Measurements from ENCODE around the gene SLC39A13. TPM values are rescaled to one million over a fixed set of nuclear protein-coding genes. Genes with fewer than 3 reads are reported as not detected.

SLC39A13 gene
- total RNA-seq, 2 experiments from 2014 or later = 10.0 to 10.5 TPM

GRCh38 chr11:47391077-47391583 is 17.3 kb upstream of the SLC39A13 start:
- Mint-ChIP-seq H3K4me1 (ENCODE audit: low read depth) (peaks cover 42% of the 10 kb centered on the region), H3K36me3 (ENCODE audit: low read depth) (no peaks in the 10 kb centered on the region), H3K27ac (no peak overlapping the region), H3K27me3 (no peaks in the 10 kb centered on the region), H3K4me3 (no peak overlapping the region), H3K9me3 (no peaks in the 10 kb centered on the region)
- DNase-seq (no peak), ATAC-seq (no peak)
- no peak for TF ChIP-seq CTCF (IDR thresholded peaks at IDR 0.05)
- intact Hi-C loops (cut with micrococcal nuclease) = no loop called here
- POLR2A ChIA-PET = interaction anchor here (0.6 to 5.7 kb wide), 3 partner anchors 9 to 159 kb away, joined by 3 to 28 read pairs (median 4); no protein-coding TSS in a partner anchor
- CTCF ChIA-PET = interaction anchor here (0.8 to 9.3 kb wide), 4 partner anchors 8 to 58 kb away, joined by 3 to 91 read pairs (median 12); no protein-coding TSS in a partner anchor

- TF ChIP-seq CTCF (IDR thresholded peaks at IDR 0.05) = no peak
- CTCF ChIA-PET = interaction anchor here (1.0 to 9.3 kb wide), 4 partner anchors 13 to 59 kb away, joined by 3 to 91 read pairs (median 12); no protein-coding TSS in a partner anchor
- ATAC-seq (no peak), DNase-seq (no peak)
- H3K27ac Mint-ChIP-seq = no peak overlapping the region
- intact Hi-C loops (cut with micrococcal nuclease) = no loop called here
- H3K9me3 Mint-ChIP-seq = no peaks in the 10 kb centered on the region
- no peaks in the 10 kb centered on the region for H3K27me3 Mint-ChIP-seq
- POLR2A ChIA-PET = interaction anchor here (0.5 to 5.7 kb wide), 4 partner anchors 9 to 159 kb away, joined by 3 to 28 read pairs (median 4); no protein-coding TSS in a partner anchor
- peaks cover 42% of the 10 kb centered on the region for H3K4me1 Mint-ChIP-seq (ENCODE audit: low read depth)
- no peak overlapping the region for H3K4me3 Mint-ChIP-seq
- H3K36me3 Mint-ChIP-seq (ENCODE audit: low read depth) = no peaks in the 10 kb centered on the region
Measured at GRCh38 chr11:47391711-47392432, 16.5 kb upstream of the SLC39A13 start.

GRCh38 chr11:47392546-47393162 is 15.7 kb upstream of the SLC39A13 start:
- Mint-ChIP-seq H3K27ac (peak overlapping the region; percentile 46), H3K36me3 (ENCODE audit: low read depth) (no peaks in the 10 kb centered on the region), H3K27me3 (no peaks in the 10 kb centered on the region), H3K4me1 (ENCODE audit: low read depth) (peaks cover 42% of the 10 kb centered on the region), H3K4me3 (no peak overlapping the region), H3K9me3 (no peaks in the 10 kb centered on the region)
- intact Hi-C loops (cut with micrococcal nuclease) = no loop called here
- TF ChIP-seq CTCF (IDR thresholded peaks at IDR 0.05) = no peak
- ChIA-PET CTCF (interaction anchor here (1.2 to 9.3 kb wide), 4 partner anchors 12 to 71 kb away, joined by 3 to 91 read pairs (median 12); no protein-coding TSS in a partner anchor), POLR2A (interaction anchor here (0.8 to 5.7 kb wide), 4 partner anchors 11 to 34 kb away, joined by 3 to 28 read pairs (median 8); partner anchors contain the start of gene PSMC3)
- DNase-seq (no peak), ATAC-seq (no peak)

- no peak overlapping the region for H3K4me3 Mint-ChIP-seq
- intact Hi-C loops (cut with micrococcal nuclease) = no loop called here
Measured at GRCh38 chr11:47393163-47394049, 15.0 kb upstream of the SLC39A13 start.

More at GRCh38 chr11:47393163-47394049, 15.0 kb upstream of the SLC39A13 start:
- peak overlapping the region; percentile 91 for H3K27ac Mint-ChIP-seq
- no peaks in the 10 kb centered on the region for H3K9me3 Mint-ChIP-seq
- ATAC-seq (no peak), DNase-seq (no peak)
- no peaks in the 10 kb centered on the region for H3K27me3 Mint-ChIP-seq
- no peak for TF ChIP-seq CTCF (IDR thresholded peaks at IDR 0.05)
- H3K36me3 Mint-ChIP-seq (ENCODE audit: low read depth) = no peaks in the 10 kb centered on the region
- ChIA-PET POLR2A (interaction anchor here (0.8 to 5.7 kb wide), 7 partner anchors 10 to 178 kb away, joined by 3 to 28 read pairs (median 5); partner anchors contain the start of genes DDB2 and PSMC3), CTCF (interaction anchor here (1.2 to 9.3 kb wide), 6 partner anchors 11 to 72 kb away, joined by 3 to 91 read pairs (median 4); partner anchors contain the start of gene SLC39A13)
- H3K4me1 Mint-ChIP-seq (ENCODE audit: low read depth) = peaks cover 37% of the 10 kb centered on the region

Measured in activated CD8-positive, alpha-beta T cell treated with anti-CD3 and anti-CD28 coated beads for 36 hours (primary cell).